Amniotic stem cell (primary cell): Measurements from ENCODE around the gene IRAK1BP1.
A peak's percentile ranks its signal among the peaks of the same experiment; 100 is the strongest.
"Not testable (repeated sequence)": the region's sequence is repeated elsewhere in the genome, so short reads cannot be mapped to it uniquely, and the experiment has no call there.

ENCODE experiments used
- DNase-seq: peaks from one replicate; lab custom pipeline; 2025; lab: John Stamatoyannopoulos, UW

IRAK1BP1 gene

GRCh38 chr6:78889901-78890300, 22.6 kb downstream of the IRAK1BP1 start:
- not testable (repeated sequence) for DNase-seq

- no peak for DNase-seq
Observed at GRCh38 chr6:78896227-78896626, 28.9 kb downstream of the IRAK1BP1 start.

- DNase-seq, result no peak
Observed at GRCh38 chr6:78908621-78909020, 41.3 kb downstream of the IRAK1BP1 start.

- DNase-seq, result no peak
Observed at GRCh38 chr6:78909391-78909790, 42.0 kb downstream of the IRAK1BP1 start.

- DNase-seq, result no peak
Observed at GRCh38 chr6:78910010-78910409, 42.7 kb downstream of the IRAK1BP1 start.

GRCh38 chr6:78910591-78911171, 43.3 kb downstream of the IRAK1BP1 start:
- no peak for DNase-seq

DNA sequence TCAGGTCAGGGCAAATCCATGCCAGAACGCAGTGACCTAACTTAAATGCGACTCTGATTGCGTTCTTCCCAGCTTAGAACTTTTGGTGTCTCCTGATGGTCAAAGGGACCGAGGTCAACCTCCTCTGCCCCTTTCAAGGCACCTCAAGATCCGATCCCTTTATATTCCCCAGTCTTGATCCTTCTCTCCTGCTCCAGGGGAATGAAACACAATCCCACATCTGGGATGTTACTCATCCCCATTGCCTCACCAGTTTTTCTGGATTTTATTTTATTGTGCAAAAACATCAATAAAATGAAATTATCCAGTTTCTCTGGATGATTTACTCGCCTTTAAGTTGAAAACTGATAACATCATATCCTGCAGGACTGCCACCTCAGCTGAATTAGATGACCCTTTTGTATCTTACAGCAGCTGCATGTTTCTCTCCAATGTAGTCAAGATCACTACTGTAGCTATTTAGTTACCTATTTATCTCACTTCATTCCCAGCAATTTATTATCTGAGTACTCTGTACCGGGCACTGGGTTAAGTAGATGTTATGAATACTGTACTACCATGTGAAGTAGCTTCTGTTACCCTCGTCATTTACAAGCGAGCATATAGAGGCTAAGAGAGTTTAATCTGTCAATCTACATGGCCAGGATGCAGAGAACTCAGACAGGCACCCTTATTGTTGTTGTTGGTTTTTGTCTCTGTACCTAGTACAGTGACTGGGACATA, 44.0 kb downstream of the IRAK1BP1 start:
- no peak for DNase-seq

GRCh38 chr6:78916411-78916810, 49.1 kb downstream of the IRAK1BP1 start:
- DNase-seq, result no peak

- no peak for DNase-seq
Observed at GRCh38 chr6:78917788-78918187, 50.4 kb downstream of the IRAK1BP1 start.

- DNase-seq, result not testable (repeated sequence)
Observed at GRCh38 chr6:78921168-78921567, 53.8 kb downstream of the IRAK1BP1 start.

- no peak for DNase-seq
Observed at GRCh38 chr6:78925317-78925716, 58.0 kb downstream of the IRAK1BP1 start.

- DNase-seq, result no peak
Observed at GRCh38 chr6:78935553-78935952, 68.2 kb downstream of the IRAK1BP1 start.

- no peak for DNase-seq
Observed at GRCh38 chr6:78936515-78936914, 69.2 kb downstream of the IRAK1BP1 start.

DNA sequence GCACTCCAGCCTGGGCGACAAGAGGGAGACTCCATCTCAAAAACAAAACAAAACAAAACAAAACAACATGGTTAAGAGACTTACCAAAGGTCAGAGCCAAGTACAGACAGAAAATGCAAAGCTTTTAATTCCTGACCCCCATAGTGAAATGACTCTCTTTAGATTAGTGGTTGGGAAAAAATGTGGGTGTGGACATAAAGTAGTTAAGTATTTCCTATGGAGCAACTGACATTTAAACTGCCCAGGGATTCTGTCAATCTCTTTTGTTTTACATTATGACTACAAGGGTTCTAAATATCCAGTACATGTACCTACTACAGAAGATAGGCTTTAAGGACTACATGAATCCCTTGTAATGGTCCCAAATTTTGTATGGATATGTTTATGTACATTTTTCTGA, 75.1 kb downstream of the IRAK1BP1 start:
- DNase-seq, result no peak

GRCh38 chr6:78947529-78947928, 80.2 kb downstream of the IRAK1BP1 start:
- DNase-seq, result no peak

- DNase-seq, result peak; percentile 4
Observed at GRCh38 chr6:78947962-78948361, 80.6 kb downstream of the IRAK1BP1 start.

GRCh38 chr6:78948785-78949184, 81.4 kb downstream of the IRAK1BP1 start:
- DNase-seq, result no peak

DNA sequence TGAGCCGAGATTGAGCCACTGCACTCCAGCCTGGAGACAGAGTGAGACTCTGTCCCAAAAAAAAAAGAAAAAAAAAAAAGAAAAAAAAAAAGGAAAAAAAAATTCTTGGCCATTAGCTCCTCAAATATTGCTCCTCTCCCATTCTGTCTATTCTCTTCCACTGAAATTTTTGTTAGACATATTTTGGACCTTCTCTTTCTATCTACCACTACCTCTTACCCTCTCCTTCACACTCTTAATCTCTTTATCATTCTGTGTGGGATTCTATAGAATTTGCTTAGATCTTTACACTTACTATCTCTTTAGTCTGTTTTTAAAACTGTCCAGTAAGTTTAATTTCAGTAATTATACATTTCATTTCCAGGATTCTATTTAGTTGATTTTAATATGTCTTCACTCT, 85.0 kb downstream of the IRAK1BP1 start:
- no peak for DNase-seq
